HepG2 (cell line): ENCODE measurements around the gene HS3ST3B1. TPM values are rescaled to one million over a fixed set of nuclear protein-coding genes. Genes with fewer than 3 reads are reported as not detected.

ENCODE experiments used
- EEA1 ChIP-seq: sonication (generic); formaldehyde crosslinking; IDR thresholded peaks from 2 replicates; pipeline ENCODE4 v1.5.1; 2020; ENCODE audit warnings: mild to moderate bottlenecking, missing genetic modification reagents, borderline replicate concordance
- ESRRA ChIP-seq: sonication (generic); formaldehyde crosslinking; IDR thresholded peaks from 2 replicates; pipeline ENCODE4 v1.5.1; 2020; ENCODE audit warnings: mild to moderate bottlenecking, low read depth, missing genetic modification reagents
- HOXA7 ChIP-seq: sonication (generic); formaldehyde crosslinking; IDR thresholded peaks from 2 replicates; pipeline ENCODE4 v1.8.1; 2022; ENCODE audit warnings: mild to moderate bottlenecking, missing genetic modification reagents, moderate library complexity
- REXO4 ChIP-seq: sonication (generic); formaldehyde crosslinking; IDR thresholded peaks from 2 replicates; pipeline ENCODE4 v1.8.0; 2022; ENCODE audit warnings: missing genetic modification reagents, mild to moderate bottlenecking, borderline replicate concordance
- SMC3 ChIP-seq: IDR thresholded peaks from 2 replicates; pipeline ENCODE4 v1.6.1; 2011; ENCODE audit warnings: low read length, improper control_type of control experiment
- SP1 ChIP-seq, 2 experiments: fragments of 450-650 bp in 1 of 2; sonication (generic) in 1 of 2; formaldehyde crosslinking in 1 of 2; IDR thresholded peaks; 2 replicates each; pipeline versions ENCODE4 v1.4.0 to v1.6.1; 2016 to 2020; ENCODE audit warnings: missing genetic modification reagents in 1 of 2
- TEAD2 ChIP-seq: sonication (generic); formaldehyde crosslinking; IDR thresholded peaks from 2 replicates; pipeline ENCODE4 v1.9.0; 2021; ENCODE audit warnings: missing genetic modification reagents
- ZFP41 ChIP-seq: sonication (generic); formaldehyde crosslinking; IDR thresholded peaks from 2 replicates; pipeline ENCODE4 v1.4.0; 2020; ENCODE audit warnings: mild to moderate bottlenecking, missing genetic modification reagents, borderline replicate concordance
- ZNF713 ChIP-seq: sonication (generic); formaldehyde crosslinking; IDR thresholded peaks from 2 replicates; pipeline ENCODE4 v1.4.0; 2020; ENCODE audit warnings: mild to moderate bottlenecking, missing genetic modification reagents
- ZNF772 ChIP-seq: sonication (generic); formaldehyde crosslinking; IDR thresholded peaks from 2 replicates; pipeline ENCODE4 v1.5.0; 2020; ENCODE audit warnings: mild to moderate bottlenecking, missing genetic modification reagents
- polyA plus RNA-seq, 8 experiments: library from polyadenylated mRNA; depleted of rRNA in 3 of 8; stranded (reverse) in 7 of 8; unstranded in 1 of 8; fragments of >200 nt; fragmentation: Illumina TruSeq in 4 of 8; extraction: Trizol in 4 of 8; gene quantifications; 2 replicates each; pipeline versions ENCODE4 v1.2.1 to v1.2.3, GENCODE V29; 2011 to 2016; ENCODE audit warnings: low read depth in 4 of 8, missing spikeins in 1 of 8, mixed read lengths in 1 of 8; ENCODE audit not compliant: insufficient read depth in 1 of 8
- total RNA-seq, 5 experiments: library from RNA; depleted of rRNA; stranded (reverse); fragments of >200 nt; fragmentation: Illumina TruSeq; extraction: Trizol; gene quantifications; 2 replicates each; pipeline ENCODE4 v1.2.3, GENCODE V29; 2016; ENCODE audit warnings: low read depth in 1 of 5
- TF ChIP-seq, protein P1 (sequence below): sonication (generic); formaldehyde crosslinking; IDR thresholded peaks from 2 replicates; pipeline ENCODE4 v1.4.0; 2020; ENCODE audit warnings: missing genetic modification reagents
- TF ChIP-seq, protein P2 (sequence below): sonication (generic); formaldehyde crosslinking; IDR thresholded peaks from 2 replicates; pipeline ENCODE4 v1.5.1; 2020; ENCODE audit warnings: mild to moderate bottlenecking, missing genetic modification reagents, borderline replicate concordance
- TF ChIP-seq, protein P3 (sequence below): sonication (generic); formaldehyde crosslinking; IDR thresholded peaks from 2 replicates; pipeline ENCODE4 v1.4.0; 2020; ENCODE audit warnings: missing genetic modification reagents
- TF ChIP-seq, protein P4 (sequence below), 2 experiments: sonication (generic) in 1 of 2; formaldehyde crosslinking in 1 of 2; IDR thresholded peaks; 2 replicates each; pipeline versions ENCODE4 v1.4.0 to v1.6.1; 2018 to 2020; ENCODE audit warnings: missing genetic modification reagents in 2 of 2, borderline replicate concordance in 1 of 2, low read depth in 1 of 2, mild to moderate bottlenecking in 1 of 2, missing biosample characterization in 1 of 2
- TF ChIP-seq, protein P5 (sequence below): sonication (generic); formaldehyde crosslinking; IDR thresholded peaks from 2 replicates; pipeline ENCODE4 v1.4.0; 2020; ENCODE audit warnings: mild to moderate bottlenecking, low read depth, missing genetic modification reagents
- TF ChIP-seq, protein P6 (sequence below): sonication (generic); formaldehyde crosslinking; IDR thresholded peaks from 2 replicates; pipeline ENCODE4 v1.8.0; 2022; ENCODE audit warnings: missing genetic modification reagents, mild to moderate bottlenecking, inconsistent platforms, borderline replicate concordance

The HS3ST3B1 gene
- total and polyA plus RNA-seq, 2 of the 13 experiments (the other 11 are each of a cell fraction or from before 2014, with no cell fraction given) = 15.7 to 39.5 TPM

DNA sequence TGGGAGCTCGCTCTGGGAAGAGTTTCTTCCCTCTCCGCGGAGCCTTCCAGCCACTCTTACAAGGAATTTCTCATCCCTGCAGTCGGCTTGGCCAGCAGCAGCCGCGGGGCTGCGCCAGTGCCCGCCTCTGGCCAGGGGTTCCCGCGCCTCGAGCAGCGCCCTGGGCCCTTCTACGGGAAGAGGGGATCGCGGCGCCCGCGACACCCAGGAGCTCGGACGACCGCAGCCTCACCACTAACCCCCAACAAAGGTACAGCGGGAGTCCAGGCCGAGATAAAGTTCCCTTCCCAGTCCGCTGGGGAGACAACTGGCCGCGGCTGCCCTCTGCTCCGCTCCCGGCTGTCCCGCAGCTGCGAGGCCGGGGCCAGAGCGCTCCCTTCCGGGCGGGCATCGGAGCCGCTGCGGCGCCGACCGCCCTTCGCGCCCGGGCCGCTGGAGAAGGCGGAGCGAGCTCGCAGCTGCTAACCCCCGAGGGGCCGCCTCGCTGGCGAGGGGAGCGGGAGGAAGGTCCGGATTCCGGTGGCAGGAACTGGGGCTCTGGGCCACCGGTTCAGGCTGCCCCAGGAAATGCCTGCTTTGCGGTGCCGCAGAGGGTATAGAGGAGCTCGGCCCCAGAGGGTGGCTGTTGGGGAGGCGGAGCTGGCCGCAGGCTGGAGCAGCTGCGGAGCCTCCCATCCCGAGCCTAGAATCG lies 3.6 kb upstream of the HS3ST3B1 start (continued):
- peak; percentile 82; the same call in 1 of the 2 replicates for TF ChIP-seq ZNF772 (CRISPR knock-in tag)
- TF ChIP-seq, protein P1, sequence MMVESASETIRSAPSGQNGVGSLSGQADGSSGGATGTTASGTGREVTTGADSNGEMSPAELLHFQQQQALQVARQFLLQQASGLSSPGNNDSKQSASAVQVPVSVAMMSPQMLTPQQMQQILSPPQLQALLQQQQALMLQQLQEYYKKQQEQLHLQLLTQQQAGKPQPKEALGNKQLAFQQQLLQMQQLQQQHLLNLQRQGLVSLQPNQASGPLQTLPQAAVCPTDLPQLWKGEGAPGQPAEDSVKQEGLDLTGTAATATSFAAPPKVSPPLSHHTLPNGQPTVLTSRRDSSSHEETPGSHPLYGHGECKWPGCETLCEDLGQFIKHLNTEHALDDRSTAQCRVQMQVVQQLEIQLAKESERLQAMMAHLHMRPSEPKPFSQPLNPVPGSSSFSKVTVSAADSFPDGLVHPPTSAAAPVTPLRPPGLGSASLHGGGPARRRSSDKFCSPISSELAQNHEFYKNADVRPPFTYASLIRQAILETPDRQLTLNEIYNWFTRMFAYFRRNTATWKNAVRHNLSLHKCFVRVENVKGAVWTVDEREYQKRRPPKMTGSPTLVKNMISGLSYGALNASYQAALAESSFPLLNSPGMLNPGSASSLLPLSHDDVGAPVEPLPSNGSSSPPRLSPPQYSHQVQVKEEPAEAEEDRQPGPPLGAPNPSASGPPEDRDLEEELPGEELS = peak; percentile 30; the same call in 1 of the 2 replicates
- no peak for TF ChIP-seq TEAD2 (CRISPR knock-in tag)
- TF ChIP-seq SMC3 = no peak
- TF ChIP-seq ZFP41 = no peak
- no peak for TF ChIP-seq ESRRA (CRISPR knock-in tag)
- no peak for TF ChIP-seq HOXA7 (CRISPR knock-in tag)
- TF ChIP-seq, protein P2, sequence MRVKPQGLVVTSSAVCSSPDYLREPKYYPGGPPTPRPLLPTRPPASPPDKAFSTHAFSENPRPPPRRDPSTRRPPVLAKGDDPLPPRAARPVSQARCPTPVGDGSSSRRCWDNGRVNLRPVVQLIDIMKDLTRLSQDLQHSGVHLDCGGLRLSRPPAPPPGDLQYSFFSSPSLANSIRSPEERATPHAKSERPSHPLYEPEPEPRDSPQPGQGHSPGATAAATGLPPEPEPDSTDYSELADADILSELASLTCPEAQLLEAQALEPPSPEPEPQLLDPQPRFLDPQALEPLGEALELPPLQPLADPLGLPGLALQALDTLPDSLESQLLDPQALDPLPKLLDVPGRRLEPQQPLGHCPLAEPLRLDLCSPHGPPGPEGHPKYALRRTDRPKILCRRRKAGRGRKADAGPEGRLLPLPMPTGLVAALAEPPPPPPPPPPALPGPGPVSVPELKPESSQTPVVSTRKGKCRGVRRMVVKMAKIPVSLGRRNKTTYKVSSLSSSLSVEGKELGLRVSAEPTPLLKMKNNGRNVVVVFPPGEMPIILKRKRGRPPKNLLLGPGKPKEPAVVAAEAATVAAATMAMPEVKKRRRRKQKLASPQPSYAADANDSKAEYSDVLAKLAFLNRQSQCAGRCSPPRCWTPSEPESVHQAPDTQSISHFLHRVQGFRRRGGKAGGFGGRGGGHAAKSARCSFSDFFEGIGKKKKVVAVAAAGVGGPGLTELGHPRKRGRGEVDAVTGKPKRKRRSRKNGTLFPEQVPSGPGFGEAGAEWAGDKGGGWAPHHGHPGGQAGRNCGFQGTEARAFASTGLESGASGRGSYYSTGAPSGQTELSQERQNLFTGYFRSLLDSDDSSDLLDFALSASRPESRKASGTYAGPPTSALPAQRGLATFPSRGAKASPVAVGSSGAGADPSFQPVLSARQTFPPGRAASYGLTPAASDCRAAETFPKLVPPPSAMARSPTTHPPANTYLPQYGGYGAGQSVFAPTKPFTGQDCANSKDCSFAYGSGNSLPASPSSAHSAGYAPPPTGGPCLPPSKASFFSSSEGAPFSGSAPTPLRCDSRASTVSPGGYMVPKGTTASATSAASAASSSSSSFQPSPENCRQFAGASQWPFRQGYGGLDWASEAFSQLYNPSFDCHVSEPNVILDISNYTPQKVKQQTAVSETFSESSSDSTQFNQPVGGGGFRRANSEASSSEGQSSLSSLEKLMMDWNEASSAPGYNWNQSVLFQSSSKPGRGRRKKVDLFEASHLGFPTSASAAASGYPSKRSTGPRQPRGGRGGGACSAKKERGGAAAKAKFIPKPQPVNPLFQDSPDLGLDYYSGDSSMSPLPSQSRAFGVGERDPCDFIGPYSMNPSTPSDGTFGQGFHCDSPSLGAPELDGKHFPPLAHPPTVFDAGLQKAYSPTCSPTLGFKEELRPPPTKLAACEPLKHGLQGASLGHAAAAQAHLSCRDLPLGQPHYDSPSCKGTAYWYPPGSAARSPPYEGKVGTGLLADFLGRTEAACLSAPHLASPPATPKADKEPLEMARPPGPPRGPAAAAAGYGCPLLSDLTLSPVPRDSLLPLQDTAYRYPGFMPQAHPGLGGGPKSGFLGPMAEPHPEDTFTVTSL (CRISPR knock-in tag) = no peak
- TF ChIP-seq REXO4 (CRISPR knock-in tag) = no peak
- TF ChIP-seq, protein P3, sequence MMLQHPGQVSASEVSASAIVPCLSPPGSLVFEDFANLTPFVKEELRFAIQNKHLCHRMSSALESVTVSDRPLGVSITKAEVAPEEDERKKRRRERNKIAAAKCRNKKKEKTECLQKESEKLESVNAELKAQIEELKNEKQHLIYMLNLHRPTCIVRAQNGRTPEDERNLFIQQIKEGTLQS = no peak
- TF ChIP-seq SP1 (IDR thresholded peaks at IDR 0.05) = no peak
- TF ChIP-seq SP1 (CRISPR knock-in tag; IDR thresholded peaks at IDR 0.05) = no peak
- TF ChIP-seq, protein P4, sequence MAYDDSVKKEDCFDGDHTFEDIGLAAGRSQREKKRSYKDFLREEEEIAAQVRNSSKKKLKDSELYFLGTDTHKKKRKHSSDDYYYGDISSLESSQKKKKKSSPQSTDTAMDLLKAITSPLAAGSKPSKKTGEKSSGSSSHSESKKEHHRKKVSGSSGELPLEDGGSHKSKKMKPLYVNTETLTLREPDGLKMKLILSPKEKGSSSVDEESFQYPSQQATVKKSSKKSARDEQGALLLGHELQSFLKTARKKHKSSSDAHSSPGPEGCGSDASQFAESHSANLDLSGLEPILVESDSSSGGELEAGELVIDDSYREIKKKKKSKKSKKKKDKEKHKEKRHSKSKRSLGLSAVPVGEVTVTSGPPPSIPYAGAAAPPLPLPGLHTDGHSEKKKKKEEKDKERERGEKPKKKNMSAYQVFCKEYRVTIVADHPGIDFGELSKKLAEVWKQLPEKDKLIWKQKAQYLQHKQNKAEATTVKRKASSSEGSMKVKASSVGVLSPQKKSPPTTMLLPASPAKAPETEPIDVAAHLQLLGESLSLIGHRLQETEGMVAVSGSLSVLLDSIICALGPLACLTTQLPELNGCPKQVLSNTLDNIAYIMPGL (CRISPR knock-in tag; IDR thresholded peaks at IDR 0.05; ENCODE audit: borderline replicate concordance in 1 of 2, low read depth in 1 of 2) = peak; percentile 94 to 98
- TF ChIP-seq ZNF713 (CRISPR knock-in tag) = no peak
- TF ChIP-seq EEA1 (CRISPR knock-in tag) = no peak; the same call in 1 of the 2 replicates
- TF ChIP-seq, protein P5, sequence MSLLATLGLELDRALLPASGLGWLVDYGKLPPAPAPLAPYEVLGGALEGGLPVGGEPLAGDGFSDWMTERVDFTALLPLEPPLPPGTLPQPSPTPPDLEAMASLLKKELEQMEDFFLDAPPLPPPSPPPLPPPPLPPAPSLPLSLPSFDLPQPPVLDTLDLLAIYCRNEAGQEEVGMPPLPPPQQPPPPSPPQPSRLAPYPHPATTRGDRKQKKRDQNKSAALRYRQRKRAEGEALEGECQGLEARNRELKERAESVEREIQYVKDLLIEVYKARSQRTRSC (CRISPR knock-in tag) = no peak; the same call in 1 of the 2 replicates
- TF ChIP-seq, protein P6, sequence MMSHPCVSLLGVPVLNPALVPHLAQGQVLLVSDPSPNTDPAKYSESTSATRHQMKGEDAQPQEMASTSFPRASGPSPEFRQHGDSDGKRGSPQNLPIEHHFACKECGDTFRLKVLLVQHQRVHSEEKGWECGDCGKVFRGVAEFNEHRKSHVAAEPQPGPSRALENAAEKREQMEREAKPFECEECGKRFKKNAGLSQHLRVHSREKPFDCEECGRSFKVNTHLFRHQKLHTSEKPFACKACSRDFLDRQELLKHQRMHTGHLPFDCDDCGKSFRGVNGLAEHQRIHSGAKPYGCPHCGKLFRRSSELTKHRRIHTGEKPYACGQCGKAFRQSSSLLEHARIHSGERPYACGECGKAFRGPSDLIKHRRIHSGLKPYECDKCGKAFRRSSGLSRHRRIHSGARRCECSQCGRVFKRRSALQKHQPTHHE (CRISPR knock-in tag) = no peak
